Ishikawa (cell line): ENCODE data around the gene PRR33.

Experiments
- CEBPB ChIP-seq: IDR thresholded peaks from 2 replicates; pipeline ENCODE4 v1.6.1; 2012
- CREB1 ChIP-seq: IDR thresholded peaks from 2 replicates; pipeline ENCODE4 v1.6.1; 2012; ENCODE audit warnings: low read depth
- EGR1 ChIP-seq: IDR thresholded peaks from 2 replicates; pipeline ENCODE4 v1.6.1; 2012
- EP300 ChIP-seq: IDR thresholded peaks from 2 replicates; pipeline ENCODE4 v1.6.1; 2012; ENCODE audit warnings: borderline replicate concordance
- FOXM1 ChIP-seq: IDR thresholded peaks from 2 replicates; pipeline ENCODE4 v1.6.1; 2012; ENCODE audit warnings: low read depth, borderline replicate concordance
- MAX ChIP-seq: IDR thresholded peaks from 2 replicates; pipeline ENCODE4 v1.6.1; 2012
- NFIC ChIP-seq: IDR thresholded peaks from 2 replicates; pipeline ENCODE4 v1.6.1; 2012
- RAD21 ChIP-seq: IDR thresholded peaks from 2 replicates; pipeline ENCODE4 v1.6.1; 2012; ENCODE audit warnings: low read depth
- REST ChIP-seq: IDR thresholded peaks from 2 replicates; pipeline ENCODE4 v1.6.1; 2012; ENCODE audit warnings: low read depth, mild to moderate bottlenecking
- TAF1 ChIP-seq: IDR thresholded peaks from 2 replicates; pipeline ENCODE4 v1.6.1; 2012; ENCODE audit warnings: low read depth, mild to moderate bottlenecking
- TCF12 ChIP-seq: IDR thresholded peaks from 2 replicates; pipeline ENCODE4 v1.6.1; 2012; ENCODE audit warnings: low read depth
- TEAD4 ChIP-seq: IDR thresholded peaks from 2 replicates; pipeline ENCODE4 v1.6.1; 2012
- USF1 ChIP-seq: IDR thresholded peaks from 2 replicates; pipeline ENCODE4 v1.6.1; 2012
- YY1 ChIP-seq: IDR thresholded peaks from 2 replicates; pipeline ENCODE4 v1.6.1; 2012; ENCODE audit warnings: low read depth
- ZBTB7A ChIP-seq: IDR thresholded peaks from 2 replicates; pipeline ENCODE4 v1.6.1; 2012; ENCODE audit warnings: low read depth

Gene PRR33

GRCh38 chr11:1846453-1846932 is 45.2 kb downstream of the PRR33 start:
- TF ChIP-seq REST: no peak
- no peak for TF ChIP-seq MAX
- TF ChIP-seq TEAD4: no peak
- no peak for TF ChIP-seq USF1

GRCh38 chr11:1845561-1846452 is 45.9 kb downstream of the PRR33 start:
- TF ChIP-seq USF1 (no peak), EGR1 (no peak), NFIC (no peak), ZBTB7A (no peak), EP300 (no peak), YY1 (no peak)

DNA sequence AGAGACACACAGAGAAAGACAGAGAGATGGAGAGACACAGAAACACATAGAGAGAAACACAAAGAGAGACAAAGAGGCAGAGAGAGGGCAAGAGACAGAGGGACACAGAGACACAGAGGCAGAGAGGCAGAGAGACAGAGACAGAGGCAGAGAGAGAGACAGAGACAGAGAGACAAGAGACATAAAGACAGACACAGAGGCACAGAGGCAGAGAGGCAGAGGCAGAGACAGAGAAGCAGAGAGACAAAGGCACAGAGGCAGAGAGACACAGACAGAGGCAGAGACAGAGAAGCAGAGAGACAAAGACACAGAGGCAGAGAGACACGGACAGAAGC is 46.6 kb downstream of the PRR33 start:
- TF ChIP-seq CREB1 (no peak), NFIC (no peak), ZBTB7A (no peak), MAX (no peak), FOXM1 (no peak), YY1 (no peak), EP300 (no peak), TCF12 (no peak), RAD21 (no peak), CEBPB (no peak), EGR1 (no peak), USF1 (no peak), TAF1 (no peak), TEAD4 (no peak)

- TF ChIP-seq CEBPB: no peak
- TF ChIP-seq REST: no peak
- no peak for TF ChIP-seq TAF1
- no peak for TF ChIP-seq EP300
- no peak for TF ChIP-seq ZBTB7A
- no peak for TF ChIP-seq CREB1
- no peak for TF ChIP-seq NFIC
Observed at GRCh38 chr11:1844221-1845094, 47.2 kb downstream of the PRR33 start.

- TF ChIP-seq CREB1 (no peak), NFIC (no peak), TEAD4 (no peak), REST (no peak), USF1 (no peak), FOXM1 (no peak)
Observed at GRCh38 chr11:1843796-1844195, 47.9 kb downstream of the PRR33 start.
